ENCODE data around the gene RBM19. TPM values are rescaled to one million over a fixed set of nuclear protein-coding genes. Genes with fewer than 3 reads are reported as not detected.
"Not testable (repeated sequence)": the region's sequence is repeated elsewhere in the genome, so short reads cannot be mapped to it uniquely, and the experiment has no call there.

The RBM19 gene
- polyA plus RNA-seq, 4 donors: 23.4 to 43.1 (median 33.5) TPM

GRCh38 chr12:113908584-113909100, 57.5 kb downstream of the RBM19 start:
- no peak for DNase-seq (ENCODE audit: low read depth in 4 of 4, low spot score in 2 of 4)

DNA sequence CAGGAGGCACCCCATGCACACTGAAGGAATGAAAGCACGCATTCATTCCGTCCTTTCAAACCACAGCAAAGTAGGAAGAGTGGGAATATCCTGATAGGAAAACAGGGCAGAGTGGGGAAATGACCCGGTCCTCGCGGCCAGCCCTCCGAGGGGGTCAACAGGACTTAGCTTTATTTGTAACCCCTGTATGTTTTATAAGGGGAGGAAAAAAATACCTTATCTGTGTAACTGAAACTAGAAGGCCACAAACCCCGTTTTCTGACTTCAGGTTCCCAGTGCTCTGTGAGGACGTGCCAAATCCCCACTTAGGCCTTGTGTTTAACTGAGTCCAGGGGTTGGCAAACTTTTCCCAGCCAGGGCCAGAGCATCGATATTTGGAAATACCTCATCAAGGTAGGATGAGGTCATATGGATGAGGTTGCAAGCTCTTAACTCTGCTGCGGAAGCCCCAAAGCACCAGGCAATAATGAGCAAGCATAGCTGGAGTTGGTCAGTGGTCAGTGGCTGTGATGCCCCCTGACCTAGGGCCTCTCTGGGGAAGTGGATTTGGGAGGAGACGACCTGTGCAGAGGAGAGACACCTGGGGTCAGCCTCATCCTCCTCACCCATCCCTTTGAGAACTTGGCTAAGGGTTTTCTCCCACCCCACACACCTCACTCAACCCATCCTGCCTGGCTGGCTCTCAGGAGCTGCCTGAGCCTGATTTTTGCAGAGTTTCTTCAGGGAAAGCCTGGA, 58.5 kb downstream of the RBM19 start:
- no peak for DNase-seq (ENCODE audit: low read depth in 4 of 4, low spot score in 2 of 4)

GRCh38 chr12:113906411-113907200, 59.5 kb downstream of the RBM19 start:
- DNase-seq (ENCODE audit: low read depth in 4 of 4, low spot score in 2 of 4): no peak

- DNase-seq (ENCODE audit: low read depth in 4 of 4, low spot score in 2 of 4): no peak
Measured at GRCh38 chr12:113905829-113906228, 60.3 kb downstream of the RBM19 start.

DNA sequence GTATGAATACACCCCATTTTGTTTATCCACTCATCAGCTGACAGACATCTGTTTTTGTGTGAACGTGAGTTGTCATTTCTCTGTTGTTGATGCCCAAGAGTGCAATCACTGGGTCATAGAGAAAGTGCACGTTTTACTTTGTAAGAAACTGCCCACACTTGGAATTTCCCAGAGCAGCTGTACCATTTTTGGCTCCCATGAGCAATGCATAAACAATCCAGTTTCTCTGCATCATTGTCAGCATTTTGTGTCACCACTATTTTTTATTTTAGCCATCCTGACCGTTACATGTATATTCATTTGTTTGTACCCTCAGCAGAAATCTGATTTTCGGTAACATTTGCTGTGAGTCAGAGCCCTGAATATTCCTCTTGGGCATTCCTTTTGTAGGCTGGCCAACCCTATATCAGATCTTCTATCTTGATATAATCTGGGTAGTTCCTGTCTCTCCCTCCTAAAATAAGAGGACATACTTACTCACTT, 62.7 kb downstream of the RBM19 start:
- no peak for DNase-seq (ENCODE audit: low read depth in 4 of 4, low spot score in 2 of 4)

DNA sequence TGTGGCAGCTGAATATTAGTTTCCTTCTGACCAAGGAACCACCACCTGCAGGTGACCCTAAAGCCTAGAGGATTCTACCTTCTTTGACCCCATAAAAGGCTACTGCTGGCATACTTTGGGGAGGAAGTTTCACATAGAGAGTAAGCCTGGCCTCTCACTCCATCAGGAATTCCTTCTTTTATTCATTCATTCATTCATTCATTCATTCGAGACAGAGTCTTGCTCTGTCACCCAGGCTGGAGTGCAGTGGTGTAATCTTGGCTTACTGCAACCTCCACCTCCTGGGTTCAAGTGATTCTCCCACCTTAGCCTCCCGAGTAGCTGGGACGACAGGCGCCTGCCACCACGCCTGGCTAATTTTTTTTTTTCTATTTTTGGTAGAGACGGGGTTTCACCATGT, 64.8 kb downstream of the RBM19 start:
- not testable (repeated sequence) for DNase-seq (ENCODE audit: low read depth in 4 of 4, low spot score in 2 of 4)

GRCh38 chr12:113900716-113901115, 65.4 kb downstream of the RBM19 start:
- no peak for DNase-seq (ENCODE audit: low read depth in 4 of 4, low spot score in 2 of 4)

DNA sequence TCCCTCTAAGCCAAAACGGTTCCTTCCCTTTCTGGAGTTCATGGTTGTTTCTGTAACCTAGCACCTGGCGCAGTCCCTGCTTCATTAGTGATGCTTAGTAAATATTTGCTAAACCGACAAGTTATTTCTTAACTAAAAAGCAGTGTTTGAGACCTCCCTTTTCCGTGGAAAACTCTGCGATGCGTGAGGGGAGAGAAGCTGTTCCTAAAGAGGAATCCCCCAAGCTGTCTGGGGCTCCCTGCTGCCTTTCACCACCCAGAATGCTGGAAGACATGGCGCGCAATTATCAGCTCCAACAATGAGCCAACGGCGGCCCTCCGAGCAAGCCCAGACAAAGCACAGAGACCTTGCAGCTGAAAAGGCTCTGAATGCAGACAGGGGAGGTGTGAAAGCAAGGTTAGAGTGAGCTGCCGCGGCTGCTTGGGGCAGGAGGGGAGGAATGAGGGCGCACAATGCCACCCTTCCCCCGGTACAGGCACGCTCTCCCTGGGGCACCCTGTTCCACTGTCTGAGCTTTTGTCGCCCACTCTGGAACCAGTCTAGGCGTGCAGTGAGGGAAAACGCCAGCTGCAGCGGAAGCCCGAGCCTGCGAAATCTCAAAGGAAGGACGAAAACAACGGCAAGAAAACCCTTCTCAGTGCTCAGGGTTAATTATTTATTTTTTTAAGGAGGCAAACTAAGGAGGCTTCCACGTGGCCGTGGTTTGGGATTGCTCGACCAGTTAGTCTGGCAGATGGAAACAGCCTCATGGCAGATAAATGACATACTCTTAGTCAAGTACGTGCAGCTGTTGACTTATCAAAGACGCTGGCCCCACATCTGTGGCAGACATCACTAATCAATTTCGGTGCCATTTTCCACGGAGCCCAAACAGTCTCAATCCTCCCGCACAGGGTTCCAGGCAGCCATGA, 66.3 kb downstream of the RBM19 start:
- DNase-seq (ENCODE audit: low read depth in 4 of 4, low spot score in 2 of 4): no peak

DNA sequence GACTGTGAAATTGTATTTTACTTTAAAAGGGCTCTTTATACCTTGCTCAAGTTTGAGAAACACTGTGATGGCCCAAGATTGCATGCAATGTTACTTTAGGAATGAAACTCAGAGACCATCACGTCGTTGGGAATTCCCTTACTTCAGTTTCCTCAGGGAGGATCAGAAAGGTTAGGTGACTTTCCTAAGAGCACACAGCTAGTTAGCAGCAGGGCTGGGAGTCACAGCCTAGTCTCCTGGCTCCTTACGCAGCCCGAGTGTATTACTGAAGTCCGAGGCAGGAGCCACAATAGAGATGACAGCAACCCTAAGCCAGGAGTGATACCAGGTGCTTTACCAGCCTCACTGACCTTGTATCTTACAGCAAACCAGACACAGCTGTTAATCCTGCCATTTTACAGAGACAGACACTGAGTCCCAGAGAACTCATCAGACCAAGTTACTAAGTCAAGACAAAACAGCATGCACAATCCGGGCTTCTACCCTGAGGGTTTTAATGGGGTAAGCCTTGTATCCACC, 67.0 kb downstream of the RBM19 start:
- DNase-seq (ENCODE audit: low read depth in 4 of 4, low spot score in 2 of 4): no peak

GRCh38 chr12:113898466-113898865, 67.7 kb downstream of the RBM19 start:
- no peak for DNase-seq (ENCODE audit: low read depth in 4 of 4, low spot score in 2 of 4)

GRCh38 chr12:113897406-113897805, 68.7 kb downstream of the RBM19 start:
- DNase-seq (ENCODE audit: low read depth in 4 of 4, low spot score in 2 of 4): no peak

GRCh38 chr12:113896841-113897240, 69.3 kb downstream of the RBM19 start:
- no peak for DNase-seq (ENCODE audit: low read depth in 4 of 4, low spot score in 2 of 4)

- no peak for DNase-seq (ENCODE audit: low read depth in 4 of 4, low spot score in 2 of 4)
Measured at GRCh38 chr12:113896194-113896593, 69.9 kb downstream of the RBM19 start.

DNA sequence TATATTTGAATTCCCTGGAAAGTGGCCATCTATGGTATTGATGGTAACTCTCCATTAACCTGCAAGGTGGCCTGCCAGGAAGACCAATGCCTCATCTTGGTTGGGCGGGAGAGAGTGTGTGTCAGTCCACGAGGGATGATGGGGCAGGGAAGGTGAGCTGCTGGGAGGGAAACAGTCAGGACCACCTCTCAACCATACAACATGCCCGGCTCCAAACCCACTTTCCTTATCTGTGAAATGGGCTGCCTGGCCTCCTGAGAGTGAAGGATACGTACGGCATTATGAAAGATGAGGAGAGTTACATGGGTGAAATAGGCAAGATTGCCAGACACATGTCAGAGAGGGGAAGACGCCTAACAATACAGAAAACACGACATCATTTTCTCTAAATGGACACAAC, 70.9 kb downstream of the RBM19 start:
- DNase-seq (ENCODE audit: low read depth in 4 of 4, low spot score in 2 of 4): no peak

- no peak for DNase-seq (ENCODE audit: low read depth in 4 of 4, low spot score in 2 of 4)
Measured at GRCh38 chr12:113894697-113895096, 71.4 kb downstream of the RBM19 start.

DNA sequence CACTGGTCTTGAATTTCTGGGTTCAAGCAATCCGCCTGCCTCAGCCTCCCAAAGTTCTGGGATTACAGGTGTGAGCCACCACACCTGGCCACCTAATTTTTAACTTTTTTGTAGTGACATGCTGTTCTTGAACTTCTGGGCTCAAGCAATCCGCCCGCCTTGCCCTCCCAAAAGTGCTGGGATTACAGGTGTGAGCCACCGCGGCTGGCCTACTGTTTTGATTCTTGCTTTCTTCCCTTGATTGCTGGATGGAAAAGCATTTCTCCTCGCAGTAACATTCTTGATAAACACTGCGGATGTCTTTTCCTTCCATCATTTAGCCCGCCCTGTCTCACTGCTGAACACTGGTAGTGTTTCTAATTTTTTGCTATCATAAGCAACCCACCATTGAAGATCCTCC, 72.9 kb downstream of the RBM19 start:
- no peak for DNase-seq (ENCODE audit: low read depth in 4 of 4, low spot score in 2 of 4)

GRCh38 chr12:113892556-113892955, 73.6 kb downstream of the RBM19 start:
- no peak for DNase-seq (ENCODE audit: low read depth in 4 of 4, low spot score in 2 of 4)

DNA sequence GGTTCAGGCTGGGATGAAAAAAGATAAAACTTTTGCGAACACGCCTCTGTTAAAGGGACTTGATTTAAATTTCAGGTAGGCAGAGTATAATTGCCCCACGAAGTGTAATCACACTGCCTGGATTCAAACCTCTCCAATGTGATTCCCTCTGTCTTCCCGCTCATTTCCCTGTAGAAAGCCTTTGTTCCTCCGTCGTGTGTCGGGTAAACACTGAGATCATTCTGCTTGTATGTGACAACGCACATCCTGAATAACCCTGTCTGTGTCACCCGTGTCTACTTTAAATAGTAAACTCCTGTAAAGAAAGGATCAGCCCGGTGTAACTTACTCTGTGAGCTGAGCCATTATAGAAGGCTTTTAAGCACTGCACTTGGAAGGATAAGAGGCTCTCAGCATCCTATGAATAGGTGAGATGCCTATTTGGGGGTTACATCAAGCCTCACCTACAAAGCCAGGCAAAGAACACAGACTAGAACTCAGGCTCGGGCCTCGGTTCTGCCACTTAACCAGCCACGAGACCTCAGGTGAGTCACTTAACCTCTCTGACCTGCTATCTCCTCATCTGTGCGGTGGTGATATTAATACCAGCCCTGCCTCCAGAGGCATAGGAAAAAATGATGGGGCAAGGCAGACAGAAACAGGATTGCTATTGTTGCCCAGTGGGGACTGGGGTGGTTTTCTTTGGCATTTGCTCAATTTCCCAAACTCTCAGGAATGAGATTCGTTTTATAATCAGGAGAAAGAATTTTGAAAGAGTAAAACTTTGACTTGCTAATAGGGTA, 74.2 kb downstream of the RBM19 start:
- DNase-seq (ENCODE audit: low read depth in 4 of 4, low spot score in 2 of 4): no peak

- DNase-seq (ENCODE audit: low read depth in 4 of 4, low spot score in 2 of 4): no peak
Measured at GRCh38 chr12:113891167-113891692, 74.9 kb downstream of the RBM19 start.
